IgD-negative memory B cell (primary cell): ENCODE results near the gene FOXN3. TPM values are rescaled to one million over a fixed set of nuclear protein-coding genes. Genes with fewer than 3 reads are reported as not detected.

Source experiments
- H3K27ac Mint-ChIP-seq, 3 donors: one replicate each; pipeline ENCODE4 v1.8.0; 2020 to 2022; ENCODE audit warnings: mild to moderate bottlenecking in 3 of 3, mixed read lengths in 3 of 3, moderate library complexity in 1 of 3
- H3K27me3 Mint-ChIP-seq: one replicate; pipeline ENCODE4 v1.8.0; 2021; ENCODE audit warnings: mixed read lengths
- H3K36me3 Mint-ChIP-seq: one replicate; pipeline ENCODE4 v1.8.0; 2020; ENCODE audit warnings: mild to moderate bottlenecking, mixed read lengths
- H3K4me1 Mint-ChIP-seq, 3 donors: one replicate each; pipeline ENCODE4 v1.8.0; 2020 to 2022; ENCODE audit warnings: mixed read lengths in 3 of 3, mild to moderate bottlenecking in 1 of 3
- H3K4me3 Mint-ChIP-seq, 4 donors: one replicate each; pipeline ENCODE4 v1.8.0; 2020 to 2022; ENCODE audit warnings: mild to moderate bottlenecking in 4 of 4, mixed read lengths in 4 of 4, moderate library complexity in 3 of 4
- H3K9me3 Mint-ChIP-seq, 3 donors: one replicate each; pipeline ENCODE4 v1.8.0; 2020 to 2021; ENCODE audit warnings: mixed read lengths in 3 of 3, mild to moderate bottlenecking in 1 of 3
- polyA plus RNA-seq: library from polyadenylated mRNA; unstranded; fragments of 300-500 nt; fragmentation: Illumina TruSeq; gene quantifications from one replicate; pipeline ENCODE4 v1.2.3, GENCODE V29; 2021

The FOXN3 gene
- polyA plus RNA-seq, 1 donor from 2014 or later, result 62.5 TPM

DNA sequence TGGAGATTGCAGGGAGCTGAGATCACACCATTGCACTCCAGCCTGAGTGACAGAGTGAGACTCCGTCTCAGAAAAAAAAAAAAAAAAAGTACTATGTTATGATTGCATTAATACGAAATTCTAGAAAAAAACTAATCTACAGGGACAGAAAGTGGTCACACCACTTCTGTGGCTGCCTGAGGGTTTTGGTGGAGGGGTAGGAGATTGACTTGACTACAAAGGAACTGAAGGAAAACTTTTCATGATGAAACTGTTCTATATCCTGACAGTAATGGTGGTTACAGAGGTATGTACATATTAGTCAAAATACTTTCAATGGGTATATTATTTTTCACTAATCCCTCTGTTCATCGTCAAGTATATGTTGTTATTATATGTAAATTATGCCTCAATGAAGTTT, 42.1 kb downstream of the FOXN3 start:
- Mint-ChIP-seq H3K4me1 (peaks cover 49 to 58% (median 49%) of the 10 kb centered on the region in 3 donors), H3K4me3 (no peak overlapping the region), H3K36me3 (peaks cover 3% of the 10 kb centered on the region), H3K27me3 (no peaks in the 10 kb centered on the region), H3K27ac (no peak overlapping the region), H3K9me3 (peaks cover 0 to 2% (median 0%) of the 10 kb centered on the region in 3 donors)

- H3K9me3 Mint-ChIP-seq, result no peaks in the 10 kb centered on the region
- H3K4me3 Mint-ChIP-seq, result peak overlapping the region in 3 of 4 donors; percentile 7 to 85 (median 50)
- H3K27ac Mint-ChIP-seq, result peak overlapping the region in 2 of 3 donors; percentile 2 to 82
- no peaks in the 10 kb centered on the region for H3K27me3 Mint-ChIP-seq
- peaks cover 47 to 61% (median 53%) of the 10 kb centered on the region in 3 donors for H3K4me1 Mint-ChIP-seq
- H3K36me3 Mint-ChIP-seq, result peaks cover 7% of the 10 kb centered on the region
Measured at GRCh38 chr14:89373185-89373584, 43.8 kb downstream of the FOXN3 start.

DNA sequence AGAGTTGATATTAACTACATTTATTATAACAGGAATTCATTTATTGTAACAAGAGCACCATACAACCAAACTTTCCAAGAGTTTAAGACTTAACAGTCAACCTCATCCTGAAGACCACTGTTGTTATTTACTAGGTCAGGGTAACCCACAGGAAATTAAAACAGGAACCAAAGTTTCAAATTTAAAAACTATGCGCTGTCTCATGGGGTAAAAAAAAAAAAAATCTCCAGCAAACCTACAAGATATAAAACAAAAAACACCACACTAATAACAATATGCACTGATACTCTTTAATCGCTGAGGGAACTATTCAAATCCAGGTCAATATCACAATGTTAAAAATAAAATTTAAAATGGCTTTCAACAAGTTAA, 44.5 kb downstream of the FOXN3 start:
- Mint-ChIP-seq H3K4me3 (peak overlapping the region; percentile 14 to 85 (median 38)), H3K4me1 (peaks cover 45 to 54% (median 52%) of the 10 kb centered on the region in 3 donors)

GRCh38 chr14:89371585-89372511, 45.2 kb downstream of the FOXN3 start:
- peak overlapping the region in 2 of 3 donors; percentile 20 to 82 for H3K27ac Mint-ChIP-seq
- H3K9me3 Mint-ChIP-seq, result no peaks in the 10 kb centered on the region
- peaks cover 49 to 53% (median 50%) of the 10 kb centered on the region in 3 donors for H3K4me1 Mint-ChIP-seq
- peaks cover 5% of the 10 kb centered on the region for H3K36me3 Mint-ChIP-seq
- H3K27me3 Mint-ChIP-seq, result no peaks in the 10 kb centered on the region
- H3K4me3 Mint-ChIP-seq, result peak overlapping the region; percentile 10 to 85 (median 32)

More for the DNA sequence above, 44.5 kb downstream of the FOXN3 start:
- no peaks in the 10 kb centered on the region for H3K27me3 Mint-ChIP-seq
- no peaks in the 10 kb centered on the region for H3K9me3 Mint-ChIP-seq
- H3K36me3 Mint-ChIP-seq, result peaks cover 5% of the 10 kb centered on the region
- H3K27ac Mint-ChIP-seq, result peak overlapping the region in 2 of 3 donors; percentile 2 to 82

DNA sequence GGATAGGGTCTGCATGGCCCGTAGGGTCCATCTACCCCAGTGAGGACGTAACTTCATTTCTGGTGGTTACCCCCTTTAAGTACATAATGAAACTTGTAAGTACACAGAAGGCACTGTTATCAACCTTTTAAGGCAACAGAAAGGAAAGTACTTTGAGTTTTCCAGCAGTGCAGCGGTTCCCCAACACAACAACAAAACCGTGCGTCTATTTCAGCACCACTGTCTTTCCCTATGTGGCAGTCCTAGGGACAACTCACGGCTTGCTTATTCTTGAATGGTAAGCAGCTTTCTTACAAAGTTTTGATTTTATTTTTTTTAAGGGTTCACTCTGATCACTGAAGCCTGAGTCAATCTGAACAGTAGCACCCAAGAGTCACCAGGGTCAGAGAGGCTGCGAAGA, 46.3 kb downstream of the FOXN3 start:
- H3K4me3 Mint-ChIP-seq, result peak overlapping the region in 3 of 4 donors; percentile 36 to 65 (median 51)
- H3K27me3 Mint-ChIP-seq, result no peaks in the 10 kb centered on the region
- peak overlapping the region in 2 of 3 donors; percentile 20 to 82 for H3K27ac Mint-ChIP-seq
- H3K4me1 Mint-ChIP-seq, result peaks cover 53% of the 10 kb centered on the region in 3 donors
- no peaks in the 10 kb centered on the region for H3K9me3 Mint-ChIP-seq
- peaks cover 5% of the 10 kb centered on the region for H3K36me3 Mint-ChIP-seq

- Mint-ChIP-seq H3K4me1 (peaks cover 53 to 56% (median 55%) of the 10 kb centered on the region in 3 donors), H3K9me3 (no peaks in the 10 kb centered on the region), H3K27me3 (no peaks in the 10 kb centered on the region), H3K27ac (peak overlapping the region in 1 of 3 donors; percentile 48), H3K36me3 (peaks cover 5% of the 10 kb centered on the region), H3K4me3 (peak overlapping the region in 3 of 4 donors; percentile 36 to 65 (median 51))
Measured at GRCh38 chr14:89370381-89370780, 46.7 kb downstream of the FOXN3 start.

- Mint-ChIP-seq H3K4me1 (peaks cover 57 to 63% (median 59%) of the 10 kb centered on the region in 3 donors), H3K36me3 (peaks cover 5% of the 10 kb centered on the region), H3K9me3 (no peaks in the 10 kb centered on the region), H3K27ac (peak overlapping the region in 1 of 3 donors; percentile 18), H3K4me3 (peak overlapping the region in 1 of 4 donors; percentile 42), H3K27me3 (no peaks in the 10 kb centered on the region)
Measured at GRCh38 chr14:89369656-89370055, 47.4 kb downstream of the FOXN3 start.

DNA sequence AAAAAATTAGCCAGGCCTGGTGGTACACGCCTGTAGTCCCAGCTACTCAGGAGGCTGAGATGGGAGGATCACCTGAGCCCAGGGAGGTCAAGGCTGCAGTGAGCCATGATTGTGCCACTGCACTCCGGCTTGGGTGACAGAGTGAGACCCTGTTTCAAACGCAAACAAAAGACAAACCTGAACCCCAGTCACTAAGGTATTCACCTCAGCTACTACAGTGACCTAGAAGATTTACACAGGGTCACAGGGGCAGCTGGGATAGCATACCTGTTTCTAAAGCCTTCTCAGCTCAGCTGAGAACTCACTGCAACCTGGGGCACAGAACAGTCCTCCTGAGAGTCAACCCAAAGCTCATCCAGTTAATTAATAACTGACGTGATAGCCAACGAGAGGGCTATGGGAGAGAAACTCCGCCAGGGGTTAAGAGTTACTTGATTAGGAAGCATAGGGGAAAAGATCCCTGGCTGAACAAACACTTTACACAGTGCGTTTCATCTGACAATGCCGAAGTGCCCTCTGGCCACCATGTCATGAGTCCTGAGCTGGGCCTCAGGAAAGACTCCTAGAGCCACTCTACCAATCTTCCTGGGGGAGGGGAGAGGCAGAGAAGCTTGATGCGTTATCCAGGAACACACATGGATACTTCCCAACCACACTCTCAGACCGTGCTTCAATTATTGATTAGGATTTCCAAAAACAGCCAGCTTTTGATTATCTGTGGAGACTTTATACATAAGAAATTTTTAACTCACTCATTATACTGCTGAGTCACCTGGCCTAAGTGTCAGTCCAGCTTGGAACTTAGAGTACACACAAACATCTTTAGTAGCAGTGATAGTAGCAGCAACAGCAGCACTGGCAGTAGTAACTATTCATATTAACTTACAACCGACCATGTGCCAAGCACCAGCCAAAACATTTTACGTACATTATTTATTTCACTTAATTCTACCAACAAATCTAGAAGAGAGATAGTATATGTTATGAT, 48.2 kb downstream of the FOXN3 start:
- Mint-ChIP-seq H3K4me3 (peak overlapping the region in 1 of 4 donors; percentile 4), H3K36me3 (peaks cover 5% of the 10 kb centered on the region), H3K27me3 (no peaks in the 10 kb centered on the region), H3K4me1 (peaks cover 59 to 70% (median 62%) of the 10 kb centered on the region in 3 donors), H3K27ac (peak overlapping the region in 2 of 3 donors; percentile 18 to 26), H3K9me3 (no peaks in the 10 kb centered on the region)

- no peak overlapping the region for H3K27ac Mint-ChIP-seq
- H3K36me3 Mint-ChIP-seq, result peaks cover 5% of the 10 kb centered on the region
- H3K4me1 Mint-ChIP-seq, result peaks cover 52 to 68% (median 59%) of the 10 kb centered on the region in 3 donors
- no peaks in the 10 kb centered on the region for H3K9me3 Mint-ChIP-seq
- H3K4me3 Mint-ChIP-seq, result peak overlapping the region in 1 of 4 donors; percentile 85
- no peaks in the 10 kb centered on the region for H3K27me3 Mint-ChIP-seq
Measured at GRCh38 chr14:89367779-89368120, 49.3 kb downstream of the FOXN3 start.

DNA sequence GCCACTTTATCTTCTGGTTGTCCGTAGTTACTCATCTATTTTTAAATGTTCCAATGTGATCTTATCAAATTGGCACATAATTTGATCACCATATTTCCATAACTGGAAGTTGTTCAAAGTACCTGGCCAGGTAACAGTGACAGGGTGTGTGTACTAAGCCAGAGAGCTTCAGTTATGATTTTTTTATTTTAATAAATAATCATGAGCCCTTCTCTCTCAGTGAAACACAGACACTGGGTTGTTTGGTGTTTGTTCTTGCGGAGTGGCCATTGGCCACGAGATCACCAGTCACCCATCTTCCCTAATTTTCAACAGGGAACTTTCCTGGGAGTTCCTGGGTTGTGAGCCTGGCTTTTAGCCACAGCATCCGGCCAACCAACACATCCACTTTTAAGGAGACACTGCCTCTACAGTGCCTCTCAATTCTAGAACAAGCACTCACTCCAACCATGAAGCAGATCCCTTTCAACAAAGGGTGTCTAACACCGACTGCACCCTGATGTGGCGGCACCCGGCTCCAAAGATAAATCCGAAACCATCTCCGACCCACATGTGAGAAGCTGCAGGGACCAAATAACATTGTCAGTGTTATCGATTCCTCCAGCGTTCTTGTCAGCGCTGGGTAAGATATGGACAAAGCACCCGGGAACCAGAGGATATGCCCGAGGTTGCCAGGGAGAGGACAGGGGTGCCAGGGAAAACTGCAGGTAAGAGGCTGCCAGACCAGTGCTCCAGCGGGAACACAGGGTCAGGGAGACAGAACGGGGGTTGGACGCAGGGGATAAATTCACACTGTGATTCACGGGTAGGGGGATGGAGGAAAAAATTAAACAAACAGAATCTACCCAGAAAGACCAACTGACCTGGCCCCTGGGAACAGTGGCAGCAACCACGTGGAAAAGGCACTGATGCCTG, 49.9 kb downstream of the FOXN3 start:
- Mint-ChIP-seq H3K9me3 (no peaks in the 10 kb centered on the region), H3K4me1 (peaks cover 46 to 62% (median 53%) of the 10 kb centered on the region in 3 donors), H3K4me3 (peak overlapping the region in 3 of 4 donors; percentile 2 to 85 (median 85)), H3K27me3 (no peaks in the 10 kb centered on the region), H3K36me3 (peaks cover 5% of the 10 kb centered on the region), H3K27ac (peak overlapping the region in 2 of 3 donors; percentile 39 to 49)

DNA sequence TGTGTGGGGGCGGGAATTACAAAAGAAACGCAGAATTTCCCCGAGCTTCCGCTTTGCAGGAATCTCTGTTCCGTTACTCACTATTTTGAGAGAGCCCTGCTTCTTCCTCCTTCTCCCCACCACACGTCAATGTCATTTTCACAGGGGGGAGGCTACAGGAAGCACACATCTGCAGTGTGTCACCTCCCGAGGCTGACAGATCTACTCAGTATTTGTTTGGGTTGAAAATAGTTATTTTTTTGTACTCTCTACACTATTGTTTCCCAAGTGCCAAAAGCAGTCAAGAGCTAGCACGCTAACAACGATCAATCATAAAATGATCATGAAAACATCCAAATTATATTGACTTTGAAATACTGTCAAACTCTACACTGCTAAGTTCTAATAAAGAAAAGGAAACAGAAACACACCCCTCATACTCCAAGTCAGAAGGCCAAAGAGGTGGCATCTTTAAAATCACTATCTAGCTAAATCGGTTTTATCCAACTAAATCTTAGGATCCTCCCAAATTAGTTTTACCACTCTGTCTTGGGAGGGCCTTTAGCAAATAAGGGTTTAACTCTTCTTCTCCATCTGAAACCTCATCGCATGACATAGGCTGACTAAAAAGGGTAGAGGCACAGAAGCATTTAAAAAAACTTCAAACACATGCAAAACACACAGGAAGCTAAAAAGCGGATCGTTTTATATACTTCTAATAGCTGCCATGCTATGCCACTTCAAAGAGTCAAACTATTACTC, 51.8 kb downstream of the FOXN3 start:
- Mint-ChIP-seq H3K27ac (peak overlapping the region; percentile 90 to 96 (median 93)), H3K27me3 (no peaks in the 10 kb centered on the region)

GRCh38 chr14:89364316-89364715, 52.7 kb downstream of the FOXN3 start:
- Mint-ChIP-seq H3K27ac (peak overlapping the region; percentile 90 to 96 (median 93)), H3K36me3 (peaks cover 5% of the 10 kb centered on the region), H3K4me3 (peak overlapping the region; percentile 80 to 94 (median 86)), H3K27me3 (no peaks in the 10 kb centered on the region), H3K4me1 (peaks cover 40 to 49% (median 49%) of the 10 kb centered on the region in 3 donors), H3K9me3 (no peaks in the 10 kb centered on the region)

More for the DNA sequence above, 51.8 kb downstream of the FOXN3 start:
- peaks cover 33 to 47% (median 44%) of the 10 kb centered on the region in 3 donors for H3K4me1 Mint-ChIP-seq
- H3K36me3 Mint-ChIP-seq, result peaks cover 5% of the 10 kb centered on the region
- peak overlapping the region; percentile 80 to 94 (median 86) for H3K4me3 Mint-ChIP-seq
- H3K9me3 Mint-ChIP-seq, result no peaks in the 10 kb centered on the region

- Mint-ChIP-seq H3K9me3 (no peaks in the 10 kb centered on the region), H3K27ac (peak overlapping the region in 1 of 3 donors; percentile 85), H3K4me1 (peaks cover 35 to 46% (median 44%) of the 10 kb centered on the region in 3 donors), H3K4me3 (no peak overlapping the region), H3K27me3 (no peaks in the 10 kb centered on the region), H3K36me3 (no peaks in the 10 kb centered on the region)
Measured at GRCh38 chr14:89360277-89360676, 56.8 kb downstream of the FOXN3 start.
